Caco-2 (cell line): ENCODE data around the gene CSF3. TPM values are rescaled to one million over a fixed set of nuclear protein-coding genes. Genes with fewer than 3 reads are reported as not detected.
A peak's percentile ranks its signal among the peaks of the same experiment; 100 is the strongest.
"Not testable (repeated sequence)": the region's sequence is repeated elsewhere in the genome, so short reads cannot be mapped to it uniquely, and the experiment has no call there.

Experiments used
- BruUV-seq: library from RNA; stranded (reverse); fragments of 400-500 nt; replicated peaks from 2 replicates; lab custom pipeline; 2021; lab: Mats Ljungman, UMichigan
- CTCF ChIA-PET: fragments of 300-600 bp; sonication (Branson Sonifier 250); formaldehyde crosslinking; loops from one replicate; lab custom pipeline; 2022; ENCODE audit warnings: antibody characterized with exemption; lab: Charles Lee
- POLR2A ChIA-PET: fragments of 300-600 bp; sonication (Branson Sonifier 250); formaldehyde crosslinking; loops from one replicate; lab custom pipeline; 2022; ENCODE audit warnings: antibody characterized with exemption; lab: Charles Lee
- DNase-seq, 2 experiments: peaks; one replicate each; pipeline versions ENCODE4 v3.0.0 to v3.0.0-alpha.2; 2020 to 2022
- H3K27me3 ChIP-seq: replicated peaks from 2 replicates; pipeline ENCODE4 v1.6.0; 2011; ENCODE audit warnings: low read length; ENCODE audit not compliant: control insufficient read depth, insufficient read depth
- H3K36me3 ChIP-seq: 2 replicates; pipeline ENCODE4 v1.5.1; 2011; ENCODE audit warnings: low read length; ENCODE audit not compliant: control insufficient read depth, insufficient read depth
- H3K4me1 ChIP-seq: fragments of 250-450 bp; sonication (Bioruptor Pico); 2 replicates; pipeline ENCODE4 v1.5.1; 2020; ENCODE audit warnings: mild to moderate bottlenecking
- H3K4me3 ChIP-seq: 2 replicates; pipeline ENCODE4 v1.5.1; 2011; ENCODE audit warnings: low read depth, mild to moderate bottlenecking, control low read depth, low read length
- H3K9me3 ChIP-seq: fragments of 250-450 bp; sonication (Bioruptor Pico); 2 replicates; pipeline ENCODE4 v1.5.1; 2020; ENCODE audit warnings: mild to moderate bottlenecking, moderate library complexity
- H3K27ac Mint-ChIP-seq: one replicate; pipeline ENCODE4 v1.8.0; 2022; ENCODE audit warnings: mixed read lengths; ENCODE audit not compliant: unreplicated experiment
- H3K27me3 Mint-ChIP-seq: one replicate; pipeline ENCODE4 v1.8.0; 2022; ENCODE audit warnings: mixed read lengths; ENCODE audit not compliant: insufficient read depth, unreplicated experiment
- H3K36me3 Mint-ChIP-seq: one replicate; pipeline ENCODE4 v1.8.0; 2022; ENCODE audit warnings: mild to moderate bottlenecking, mixed read lengths; ENCODE audit not compliant: insufficient read depth, unreplicated experiment
- H3K4me1 Mint-ChIP-seq: one replicate; pipeline ENCODE4 v1.8.0; 2022; ENCODE audit warnings: low read depth, mixed read lengths; ENCODE audit not compliant: unreplicated experiment
- H3K4me3 Mint-ChIP-seq: one replicate; pipeline ENCODE4 v1.8.0; 2022; ENCODE audit warnings: mild to moderate bottlenecking, moderate library complexity, mixed read lengths; ENCODE audit not compliant: unreplicated experiment
- H3K9me3 Mint-ChIP-seq: one replicate; pipeline ENCODE4 v1.8.0; 2022; ENCODE audit warnings: mixed read lengths; ENCODE audit not compliant: unreplicated experiment
- intact Hi-C: fragments of 100-400 bp; cut with micrococcal nuclease; formaldehyde crosslinking; loops from one replicate; pipeline ENCODE4 v1.10.0; 2022; ENCODE audit not compliant: unreplicated experiment
- total RNA-seq: library from RNA; stranded (reverse); gene quantifications from 2 replicates; pipeline ENCODE4 v1.2.3, GENCODE V29; 2022
- TF ChIP-seq, protein P1 (sequence below), 2 experiments: fragments of 200-600 bp in 1 of 2; IDR thresholded peaks; 1 replicate in 1 of 2; 2 replicates in 1 of 2; pipeline versions ENCODE4 v1.5.1 to v1.8.0; 2011 to 2022; ENCODE audit warnings: antibody characterized with exemption in 1 of 2, control low read depth in 1 of 2, inconsistent platforms in 1 of 2, low read depth in 1 of 2, low read length in 1 of 2, mild to moderate bottlenecking in 1 of 2, moderate library complexity in 1 of 2; ENCODE audit not compliant: insufficient read depth in 1 of 2, severe bottlenecking in 1 of 2, unreplicated experiment in 1 of 2

Gene CSF3
- total RNA-seq, 1 experiment from 2014 or later: not detected

DNA sequence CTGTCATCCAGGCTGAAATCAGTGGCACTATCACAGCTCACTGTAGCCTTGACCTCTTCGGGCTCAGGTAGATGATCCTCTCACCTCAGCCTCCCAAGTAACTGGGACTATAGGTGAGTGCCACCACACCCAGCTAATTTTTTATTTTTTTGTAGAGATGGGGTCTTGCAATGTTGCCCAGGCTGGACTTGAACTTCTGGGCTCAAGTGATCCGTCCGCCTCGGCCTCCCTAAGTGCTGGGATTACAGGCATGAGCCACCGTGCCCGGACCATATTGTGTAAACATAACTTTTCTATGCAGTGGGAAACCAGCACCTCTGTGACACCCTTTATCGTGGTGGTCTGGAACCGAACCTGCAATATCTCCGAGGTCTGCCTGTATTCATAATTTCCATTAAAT is 11.2 kb upstream of the CSF3 start:
- H3K4me3 Mint-ChIP-seq: no peak overlapping the region
- ChIA-PET CTCF (no interaction called here), POLR2A (no interaction called here)
- no peaks in the 10 kb centered on the region for H3K9me3 Mint-ChIP-seq
- Histone ChIP-seq H3K9me3 (0 out of 2 replicates have a peak, but pooled peaks cover 2% of the 10 kb centered on the region), H3K4me1 (no peaks in the 10 kb centered on the region), H3K27me3 (no peaks in the 10 kb centered on the region), H3K4me3 (no peak overlapping the region), H3K36me3 (no peaks in the 10 kb centered on the region)
- H3K4me1 Mint-ChIP-seq: no peaks in the 10 kb centered on the region
- no TSS peak for BruUV-seq
- intact Hi-C loops: no loop called here
- H3K27me3 Mint-ChIP-seq: peaks cover 2% of the 10 kb centered on the region
- TF ChIP-seq, protein P1, sequence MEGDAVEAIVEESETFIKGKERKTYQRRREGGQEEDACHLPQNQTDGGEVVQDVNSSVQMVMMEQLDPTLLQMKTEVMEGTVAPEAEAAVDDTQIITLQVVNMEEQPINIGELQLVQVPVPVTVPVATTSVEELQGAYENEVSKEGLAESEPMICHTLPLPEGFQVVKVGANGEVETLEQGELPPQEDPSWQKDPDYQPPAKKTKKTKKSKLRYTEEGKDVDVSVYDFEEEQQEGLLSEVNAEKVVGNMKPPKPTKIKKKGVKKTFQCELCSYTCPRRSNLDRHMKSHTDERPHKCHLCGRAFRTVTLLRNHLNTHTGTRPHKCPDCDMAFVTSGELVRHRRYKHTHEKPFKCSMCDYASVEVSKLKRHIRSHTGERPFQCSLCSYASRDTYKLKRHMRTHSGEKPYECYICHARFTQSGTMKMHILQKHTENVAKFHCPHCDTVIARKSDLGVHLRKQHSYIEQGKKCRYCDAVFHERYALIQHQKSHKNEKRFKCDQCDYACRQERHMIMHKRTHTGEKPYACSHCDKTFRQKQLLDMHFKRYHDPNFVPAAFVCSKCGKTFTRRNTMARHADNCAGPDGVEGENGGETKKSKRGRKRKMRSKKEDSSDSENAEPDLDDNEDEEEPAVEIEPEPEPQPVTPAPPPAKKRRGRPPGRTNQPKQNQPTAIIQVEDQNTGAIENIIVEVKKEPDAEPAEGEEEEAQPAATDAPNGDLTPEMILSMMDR (IDR thresholded peaks at IDR 0.05; ENCODE audit: insufficient read depth in 1 of 2, low read depth in 1 of 2, low read length in 1 of 2, severe bottlenecking in 1 of 2, unreplicated experiment in 1 of 2): no peak
- no peaks in the 10 kb centered on the region for H3K36me3 Mint-ChIP-seq
- DNase-seq: no peak
- no peak overlapping the region for H3K27ac Mint-ChIP-seq

DNA sequence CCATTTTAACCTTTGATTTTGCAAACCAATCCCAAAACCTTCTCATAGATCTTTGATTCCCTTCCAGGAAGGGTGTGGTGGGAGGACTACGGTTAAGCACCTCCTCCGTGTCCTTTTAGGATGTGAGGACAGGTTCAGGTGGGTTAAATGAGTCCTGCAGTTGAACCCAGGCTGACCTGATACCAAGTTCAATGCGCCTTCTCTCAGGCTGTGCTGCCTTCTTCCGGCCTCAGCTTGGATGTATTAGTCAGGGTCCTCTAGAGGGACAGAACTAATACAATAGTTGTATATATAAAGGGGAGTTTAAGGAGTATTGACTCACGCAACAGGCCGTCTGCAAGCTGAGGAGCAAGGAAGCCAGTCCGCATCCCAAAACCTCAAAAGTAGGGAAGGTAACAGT is 10.5 kb upstream of the CSF3 start:
- ChIA-PET POLR2A (no interaction called here), CTCF (no interaction called here)
- Mint-ChIP-seq H3K36me3 (no peaks in the 10 kb centered on the region), H3K27ac (no peak overlapping the region), H3K4me3 (no peak overlapping the region), H3K4me1 (no peaks in the 10 kb centered on the region), H3K27me3 (peaks cover 2% of the 10 kb centered on the region), H3K9me3 (no peaks in the 10 kb centered on the region)
- BruUV-seq: no TSS peak
- intact Hi-C loops: no loop called here
- Histone ChIP-seq H3K36me3 (no peaks in the 10 kb centered on the region), H3K4me1 (no peaks in the 10 kb centered on the region), H3K27me3 (no peaks in the 10 kb centered on the region), H3K9me3 (0 out of 2 replicates have a peak, but pooled peaks cover 2% of the 10 kb centered on the region), H3K4me3 (no peak overlapping the region)
- TF ChIP-seq, protein P1 (IDR thresholded peaks at IDR 0.05; ENCODE audit: insufficient read depth in 1 of 2, low read depth in 1 of 2, low read length in 1 of 2, severe bottlenecking in 1 of 2, unreplicated experiment in 1 of 2): no peak
- DNase-seq: no peak

DNA sequence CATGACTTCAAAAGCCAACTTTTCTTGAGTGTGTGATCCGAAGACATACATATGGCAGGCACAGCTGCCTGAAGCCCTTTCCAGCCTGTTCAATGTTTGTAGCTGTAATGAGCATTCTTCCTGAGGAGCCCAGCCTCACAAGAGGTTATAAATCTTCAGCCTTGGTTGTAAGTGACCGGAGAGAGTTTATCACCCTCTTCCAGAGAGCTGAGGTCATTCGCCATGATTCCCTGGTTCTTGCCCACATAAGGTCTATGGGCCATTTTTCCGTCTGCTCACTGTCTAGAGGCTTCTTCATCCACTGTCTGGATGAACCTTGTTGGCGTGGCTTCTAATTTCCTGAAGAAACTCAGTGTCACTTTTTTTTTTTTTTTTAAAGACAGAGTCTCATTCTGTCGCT is 9.7 kb upstream of the CSF3 start:
- Histone ChIP-seq H3K27me3 (no peaks in the 10 kb centered on the region), H3K36me3 (no peaks in the 10 kb centered on the region), H3K9me3 (0 out of 2 replicates have a peak, but pooled peaks cover 2% of the 10 kb centered on the region), H3K4me3 (no peak overlapping the region), H3K4me1 (no peaks in the 10 kb centered on the region)
- Mint-ChIP-seq H3K4me1 (no peaks in the 10 kb centered on the region), H3K9me3 (no peaks in the 10 kb centered on the region), H3K27ac (no peak overlapping the region), H3K36me3 (no peaks in the 10 kb centered on the region), H3K4me3 (no peak overlapping the region), H3K27me3 (peaks cover 2% of the 10 kb centered on the region)
- DNase-seq: no peak
- TF ChIP-seq, protein P1 (IDR thresholded peaks at IDR 0.05; ENCODE audit: insufficient read depth in 1 of 2, low read depth in 1 of 2, low read length in 1 of 2, severe bottlenecking in 1 of 2, unreplicated experiment in 1 of 2): no peak
- no TSS peak for BruUV-seq
- CTCF ChIA-PET: interaction anchor here (0.7 kb wide), 1 partner anchor 8 kb away, joined by 4 read pairs; no protein-coding TSS in a partner anchor
- POLR2A ChIA-PET: no interaction called here
- intact Hi-C loops: no loop called here

DNA sequence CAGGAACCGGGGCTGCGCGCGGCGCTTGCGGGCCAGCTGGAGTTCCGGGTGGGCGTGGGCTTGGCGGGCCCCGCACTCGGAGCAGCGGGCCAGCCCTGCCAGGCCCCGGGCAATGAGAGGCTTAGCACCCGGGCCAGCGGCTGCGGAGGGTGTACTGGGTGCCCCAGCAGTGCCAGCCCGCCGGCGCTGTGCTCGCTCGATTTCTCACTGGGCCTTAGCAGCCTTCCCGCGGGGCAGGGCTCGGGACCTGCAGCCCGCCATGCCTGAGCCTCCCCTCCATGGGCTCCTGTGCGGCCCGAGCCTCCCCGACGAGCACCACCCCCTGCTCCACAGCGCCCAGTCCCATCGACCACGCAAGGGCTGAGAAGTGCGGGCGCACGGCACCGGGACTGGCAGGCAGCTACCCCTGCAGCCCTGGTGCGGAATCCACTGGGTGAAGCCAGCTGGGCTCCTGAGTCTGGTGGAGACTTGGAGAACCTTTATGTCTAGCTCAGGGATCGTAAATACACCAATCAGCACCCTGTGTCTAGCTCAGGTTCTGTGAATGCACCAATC is 4.2 kb upstream of the CSF3 start:
- H3K9me3 ChIP-seq, H3K9me3 Mint-ChIP-seq, H3K36me3 ChIP-seq, DNase-seq, H3K27me3 ChIP-seq, H3K4me3 ChIP-seq, H3K4me3 Mint-ChIP-seq, POLR2A ChIA-PET, H3K4me1 Mint-ChIP-seq, BruUV-seq, H3K36me3 Mint-ChIP-seq, H3K27me3 Mint-ChIP-seq: not testable (repeated sequence)
- CTCF ChIA-PET: interaction anchor here (1.4 kb wide), 1 partner anchor 65 kb away, joined by 8 read pairs; no protein-coding TSS in a partner anchor
- intact Hi-C loops: loop anchor here (5.0 kb wide), 1 partner anchor 66 kb away; no protein-coding TSS in a partner anchor
- H3K4me1 ChIP-seq: peaks cover 19% of the 10 kb centered on the region
- H3K27ac Mint-ChIP-seq: peak overlapping the region; percentile 25

DNA sequence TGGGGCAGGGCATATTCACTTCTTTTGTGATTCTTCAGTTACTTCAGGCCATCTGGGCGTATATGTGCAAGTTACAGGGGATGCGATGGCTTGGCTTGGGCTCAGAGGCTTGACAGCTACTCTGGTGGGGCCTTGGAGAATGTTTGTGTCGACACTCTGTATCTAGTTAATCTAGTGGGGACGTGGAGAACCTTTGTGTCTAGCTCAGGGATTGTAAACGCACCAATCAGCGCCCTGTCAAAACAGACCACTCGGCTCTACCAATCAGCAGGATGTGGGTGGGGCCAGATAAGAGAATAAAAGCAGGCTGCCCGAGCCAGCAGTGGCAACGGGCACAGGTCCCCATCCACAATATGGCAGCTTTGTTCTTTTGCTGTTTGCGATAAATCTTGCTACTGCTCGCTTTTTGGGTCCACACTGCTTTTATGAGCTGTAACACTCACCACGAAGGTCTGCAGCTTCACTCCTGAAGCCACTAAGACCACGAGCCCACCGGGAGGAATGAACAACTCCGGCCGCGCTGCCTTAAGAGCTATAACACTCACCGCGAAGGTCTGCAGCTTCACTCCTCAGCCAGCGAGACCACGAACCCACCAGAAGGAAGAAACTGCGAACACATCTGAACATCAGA is 3.1 kb upstream of the CSF3 start:
- H3K4me1 ChIP-seq: peaks cover 19% of the 10 kb centered on the region
- H3K27ac Mint-ChIP-seq: peak overlapping the region; percentile 25
- CTCF ChIA-PET: interaction anchor here (0.7 to 2.0 kb wide), 2 partner anchors 101 to 268 kb away, joined by 3 to 13 read pairs; no protein-coding TSS in a partner anchor
- intact Hi-C loops: loop anchor here (5.0 kb wide), 1 partner anchor 65 kb away; no protein-coding TSS in a partner anchor
- H3K27me3 ChIP-seq, H3K27me3 Mint-ChIP-seq, H3K36me3 Mint-ChIP-seq, H3K9me3 ChIP-seq, H3K4me1 Mint-ChIP-seq, POLR2A ChIA-PET, H3K4me3 Mint-ChIP-seq, DNase-seq, H3K4me3 ChIP-seq, H3K9me3 Mint-ChIP-seq, BruUV-seq, H3K36me3 ChIP-seq: not testable (repeated sequence)
